Muscle of arm (tissue), 12 donors: ENCODE data around the gene NFKBIE. TPM values are rescaled to one million over a fixed set of nuclear protein-coding genes. Genes with fewer than 3 reads are reported as not detected.

Source experiments
- DNase-seq: peaks from one replicate; pipeline ENCODE4 v3.0.0-alpha.2; 2013
- polyA plus RNA-seq, 12 donors: library from polyadenylated mRNA; unstranded; fragments of 120-200 nt; gene quantifications; one replicate each; pipeline ENCODE4 v1.2.1, GENCODE V29; 2013; ENCODE audit not compliant: insufficient read length in 12 of 12

The NFKBIE gene
- polyA plus RNA-seq, 12 donors: 3.1 to 9.2 (median 4.5) TPM; not detected in 1

GRCh38 chr6:44258921-44259320 lies 6.4 kb downstream of the NFKBIE start:
- no peak for DNase-seq

- DNase-seq: no peak
These were observed 7.0 kb downstream of the NFKBIE start for GRCh38 chr6:44258325-44258863.

- DNase-seq: no peak
These were observed 7.5 kb downstream of the NFKBIE start for GRCh38 chr6:44257753-44258324.

GRCh38 chr6:44257025-44257752 lies 8.2 kb downstream of the NFKBIE start, which contains the start of gene SLC35B2:
Gene SLC35B2 (minus strand): TSS chr6:44257528. CDS start chr6:44257410, 118 bp downstream.
- DNase-seq: peak; percentile 60

- DNase-seq: no peak
These were observed 8.7 kb downstream of the NFKBIE start for GRCh38 chr6:44256775-44257024.

- DNase-seq: no peak
These were observed 9.2 kb downstream of the NFKBIE start for GRCh38 chr6:44255871-44256774.

GRCh38 chr6:44255105-44255808 lies 10.1 kb downstream of the NFKBIE start:
- DNase-seq: no peak

- no peak for DNase-seq
These were observed 10.9 kb downstream of the NFKBIE start for GRCh38 chr6:44254191-44255104.

- DNase-seq: no peak
These were observed 11.8 kb downstream of the NFKBIE start for GRCh38 chr6:44253307-44254101.

GRCh38 chr6:44251576-44252524 lies 13.5 kb downstream of the NFKBIE start:
- no peak for DNase-seq

GRCh38 chr6:44250718-44251123 lies 14.6 kb downstream of the NFKBIE start:
- no peak for DNase-seq

- no peak for DNase-seq
These were observed 15.2 kb downstream of the NFKBIE start for GRCh38 chr6:44250067-44250717.

GRCh38 chr6:44249082-44249748 lies 16.1 kb downstream of the NFKBIE start:
- DNase-seq: no peak

- DNase-seq: no peak
These were observed 16.8 kb downstream of the NFKBIE start for GRCh38 chr6:44248579-44248978.

- peak; percentile 66 for DNase-seq
These were observed 17.7 kb downstream of the NFKBIE start for GRCh38 chr6:44247338-44248302.

- peak; percentile 94 for DNase-seq
These were observed 18.6 kb downstream of the NFKBIE start, which contains the start of gene HSP90AB1 for GRCh38 chr6:44246663-44247337. Gene HSP90AB1 (plus strand): TSS chr6:44247101. CDS start chr6:44248630, 1,529 bp downstream.
